ENCODE data around the gene DEGS1.

The DEGS1 gene

GRCh38 chr1:224226849-224227502 is 43.9 kb downstream of the DEGS1 start:
- no peak for DNase-seq (ENCODE audit: low spot score)
- Histone ChIP-seq H3K4me3 (no peak overlapping the region), H3K27ac (no peak overlapping the region)
- TF ChIP-seq CTCF (IDR thresholded peaks at IDR 0.05): no peak

GRCh38 chr1:224234017-224234416 is 51.0 kb downstream of the DEGS1 start:
- no peak overlapping the region for H3K27ac ChIP-seq
- DNase-seq (ENCODE audit: low spot score): no peak
- no peak for TF ChIP-seq CTCF (IDR thresholded peaks at IDR 0.05)

GRCh38 chr1:224235813-224236493 is 52.9 kb downstream of the DEGS1 start:
- Histone ChIP-seq H3K27ac (no peak overlapping the region), H3K4me3 (no peak overlapping the region)
- DNase-seq (ENCODE audit: low spot score): no peak
- no peak for TF ChIP-seq CTCF (IDR thresholded peaks at IDR 0.05)

More at GRCh38 chr1:224234017-224234416, 51.0 kb downstream of the DEGS1 start:
- H3K4me3 ChIP-seq: no peak overlapping the region

- DNase-seq (ENCODE audit: low spot score): no peak
- H3K4me3 ChIP-seq: no peak overlapping the region
- no peak for TF ChIP-seq CTCF (IDR thresholded peaks at IDR 0.05)
- H3K27ac ChIP-seq: no peak overlapping the region
Measured at GRCh38 chr1:224237119-224237881, 54.3 kb downstream of the DEGS1 start.

GRCh38 chr1:224238212-224238611 is 55.2 kb downstream of the DEGS1 start:
- no peak for TF ChIP-seq CTCF (IDR thresholded peaks at IDR 0.05)
- no peak for DNase-seq (ENCODE audit: low spot score)
- Histone ChIP-seq H3K4me3 (no peak overlapping the region), H3K27ac (no peak overlapping the region)

- Histone ChIP-seq H3K27ac (no peak overlapping the region), H3K4me3 (no peak overlapping the region)
- no peak for DNase-seq (ENCODE audit: low spot score)
- no peak for TF ChIP-seq CTCF (IDR thresholded peaks at IDR 0.05)
Measured at GRCh38 chr1:224238756-224239155, 55.7 kb downstream of the DEGS1 start.
